K562 (cell line): Measurements from ENCODE around the gene WDR90. TPM values are rescaled to one million over a fixed set of nuclear protein-coding genes. Genes with fewer than 3 reads are reported as not detected.

Experiments
- ATAC-seq: fragments of 200-7000 bp; cut with Tn5 transposase; 3 replicates; pipeline ENCODE4 v1.9.1; 2020; ENCODE audit warnings: moderate library complexity
- BruUV-seq: library from RNA; stranded (reverse); fragments of 400-500 nt; replicated peaks from 2 replicates; lab custom pipeline; 2021; lab: Mats Ljungman, UMichigan
- CTCF ChIA-PET: fragments of 300-600 bp; formaldehyde crosslinking; extraction: SDS; loops from one replicate; lab custom pipeline; 2021; ENCODE audit warnings: low intra/inter-chr PET ratio; lab: Yijun Ruan, JAX
- POLR2A ChIA-PET: fragments of 300-600, 350-650 bp; sonication (Branson Sonifier 250); formaldehyde crosslinking; extraction: SDS; loops from one replicate; lab custom pipeline; 2021; ENCODE audit warnings: antibody characterized with exemption, inconsistent platforms; lab: Yijun Ruan, JAX
- DNase-seq, 4 experiments: peaks; one replicate each; pipeline versions ENCODE4 v3.0.0 to v3.0.0-alpha.2; 2011 to 2018; ENCODE audit warnings: low spot score in 3 of 4, mixed read lengths in 3 of 4; ENCODE audit errors: extremely low read depth in 1 of 4
- FAIRE-seq: peaks from 2 replicates; lab custom pipeline; 2011; peaks lifted over from hg19 to GRCh38; lab: Jason Lieb, UNC
- H2AFZ ChIP-seq: 2 replicates; pipeline ENCODE4 v1.6.0; 2011; ENCODE audit warnings: low read depth, low read length, control low read depth, inconsistent platforms
- H3K27ac ChIP-seq: fragments of 200-600 bp; 3 replicates; pipeline ENCODE4 v1.8.0; 2011; ENCODE audit warnings: low read depth, mild to moderate bottlenecking, control low read depth, inconsistent platforms, low read length, moderate library complexity, mixed read lengths; ENCODE audit errors: extremely low read depth
- H3K27me3 ChIP-seq, 2 experiments: fragments of 300-600 bp in 1 of 2; 2 replicates in 1 of 2; 3 replicates in 1 of 2; pipeline versions ENCODE4 v1.6.0 to v1.8.0; 2011; ENCODE audit warnings: inconsistent platforms in 2 of 2, low read length in 2 of 2, mild to moderate bottlenecking in 1 of 2, mixed read lengths in 1 of 2, moderate library complexity in 1 of 2; ENCODE audit not compliant: control insufficient read depth in 2 of 2, insufficient read depth in 2 of 2
- H3K36me3 ChIP-seq: fragments of 300-600 bp; 3 replicates; pipeline ENCODE4 v1.8.0; 2011; ENCODE audit warnings: mild to moderate bottlenecking, low read length, inconsistent platforms; ENCODE audit not compliant: control insufficient read depth, insufficient read depth
- H3K4me1 ChIP-seq, 2 experiments: fragments of 200-600 bp in 1 of 2; replicated peaks in 1 of 2; 2 replicates in 1 of 2; 3 replicates in 1 of 2; pipeline versions ENCODE4 v1.5.1 to v1.8.0; 2011; ENCODE audit warnings: inconsistent platforms in 2 of 2, low read length in 2 of 2, mild to moderate bottlenecking in 1 of 2, mixed read lengths in 1 of 2, moderate library complexity in 1 of 2; ENCODE audit not compliant: control insufficient read depth in 2 of 2, insufficient read depth in 2 of 2
- H3K4me2 ChIP-seq: 2 replicates; pipeline ENCODE4 v1.6.1; 2011; ENCODE audit warnings: low read length, control low read depth, inconsistent platforms, mixed read lengths; ENCODE audit not compliant: insufficient read depth
- H3K4me3 ChIP-seq: fragments of 200-600 bp; sonication (generic), shearing (Covaris generic); 2 replicates; pipeline ENCODE4 v1.5.1; 2016; ENCODE audit warnings: control low read depth, inconsistent platforms
- H3K79me2 ChIP-seq: fragments of 200-600 bp; 3 replicates; pipeline ENCODE4 v1.8.0; 2011; ENCODE audit warnings: low read length, inconsistent platforms; ENCODE audit not compliant: control insufficient read depth, insufficient read depth
- H3K9ac ChIP-seq, 2 experiments: 2 replicates each; pipeline versions ENCODE4 v1.6.0 to v1.6.1; 2011; ENCODE audit warnings: low read depth in 2 of 2, low read length in 2 of 2, control low read depth in 1 of 2, inconsistent platforms in 1 of 2, mild to moderate bottlenecking in 1 of 2, mixed read lengths in 1 of 2; ENCODE audit not compliant: insufficient read depth in 1 of 2
- H3K9me1 ChIP-seq: one replicate; pipeline ENCODE4 v1.6.0; 2011; ENCODE audit warnings: inconsistent platforms, mild to moderate bottlenecking, low read length, moderate library complexity; ENCODE audit not compliant: control insufficient read depth, insufficient read depth
- H3K9me3 ChIP-seq: replicated peaks from 2 replicates; pipeline ENCODE4 v1.5.1; 2011; ENCODE audit warnings: low read depth, low read length, inconsistent platforms; ENCODE audit not compliant: control insufficient read depth, insufficient read depth
- H4K20me1 ChIP-seq: replicated peaks from 2 replicates; pipeline ENCODE4 v1.6.1; 2011; ENCODE audit warnings: low read length, inconsistent platforms, mixed read lengths; ENCODE audit not compliant: control insufficient read depth, insufficient read depth
- GMEB1 ChIP-seq: fragments of 250-450 bp; sonication (Bioruptor Pico); IDR thresholded peaks from 2 replicates; pipeline ENCODE4 v1.4.0; 2020; ENCODE audit warnings: mild to moderate bottlenecking
- RNF219 ChIP-seq: fragments of 250-450 bp; sonication (Bioruptor Pico); IDR thresholded peaks from 2 replicates; pipeline ENCODE4 v1.5.0; 2022; ENCODE audit warnings: mild to moderate bottlenecking
- TBP ChIP-seq: optimal IDR thresholded peaks from 2 replicates; pipeline ENCODE3; 2011; ENCODE audit warnings: low read depth, low read length, improper control_type of control experiment
- ZBTB1 ChIP-seq: sonication (generic); formaldehyde crosslinking; IDR thresholded peaks from 2 replicates; pipeline ENCODE4 v1.8.1; 2023; ENCODE audit warnings: missing genetic modification reagents, low read depth, mild to moderate bottlenecking, borderline replicate concordance
- ZNF311 ChIP-seq: fragments of 250-450 bp; sonication (Bioruptor Pico); IDR thresholded peaks from 2 replicates; pipeline ENCODE4 v1.4.0; 2020; ENCODE audit warnings: mild to moderate bottlenecking, moderate library complexity
- WGBS: fragments of 100-300 bp; shearing (Covaris generic); methylation state at CpG from one replicate; pipeline ENCODE4 v1.1.6; 2016; ENCODE audit warnings: low coverage, mixed read lengths; ENCODE audit not compliant: insufficient coverage; ENCODE audit errors: missing lambda C conversion rate; 5-methylcytosine and 5-hydroxymethylcytosine counted together
- in situ Hi-C: fragments of 300-500 bp; cut with MboI; formaldehyde crosslinking; loops from 4 replicates; pipeline ENCODE4 v1.15.0; 2018; ENCODE audit warnings: inconsistent platforms, mixed read lengths
- intact Hi-C: fragments of 100-400 bp; cut with micrococcal nuclease; formaldehyde crosslinking; loops from 2 replicates; pipeline ENCODE4 v1.14.2; 2022
- polyA plus RNA-seq, 8 experiments: library from polyadenylated mRNA; depleted of rRNA in 4 of 8; stranded (reverse) in 5 of 8; unstranded in 3 of 8; fragments of >200 nt; fragmentation: Nextera tagmentation in 2 of 8; fragmentation: Illumina TruSeq in 1 of 8; extraction: Ambion mirVana in 2 of 8; extraction: Trizol in 1 of 8; gene quantifications; 2 replicates each; pipeline versions ENCODE4 v1.2.1 to v1.2.3, GENCODE V29; 2011 to 2014; ENCODE audit warnings: inconsistent platforms in 1 of 8, missing spikeins in 1 of 8
- total RNA-seq, 7 experiments: library from RNA; depleted of rRNA in 6 of 7; stranded (reverse); fragments of >200 nt in 6 of 7; fragmentation: Illumina TruSeq in 2 of 7; extraction: Trizol in 2 of 7; gene quantifications; 2 replicates each; pipeline versions ENCODE4 v1.2.1 to v1.2.3, GENCODE V29; 2011 to 2021; ENCODE audit warnings: low replicate concordance in 1 of 7
- TF ChIP-seq, protein P1 (sequence below): fragments of 200-800 bp; sonication (Bioruptor generic); IDR thresholded peaks from 2 replicates; pipeline ENCODE4 v1.6.1; 2016; ENCODE audit warnings: missing genetic modification characterization, missing compliant biosample characterization
- TF ChIP-seq, protein P2 (sequence below), 2 experiments: fragments of 150-350 bp in 1 of 2; IDR thresholded peaks; 2 replicates each; pipeline ENCODE4 v1.6.1; 2012 to 2016; ENCODE audit warnings: low read depth in 2 of 2, low read length in 2 of 2, mild to moderate bottlenecking in 1 of 2, moderate library complexity in 1 of 2

The WDR90 gene
- total and polyA plus RNA-seq, 9 of the 15 experiments (the other 6 are each of a cell fraction or from before 2014, with no cell fraction given) = 0.44 to 12.6 (median 3.3) TPM

- no peak for ATAC-seq
- WGBS = 83% methylated on average over 13 of the region's 13 CpGs
- no peak for TF ChIP-seq RNF219 (CRISPR knock-in tag)
- TF ChIP-seq, protein P1, sequence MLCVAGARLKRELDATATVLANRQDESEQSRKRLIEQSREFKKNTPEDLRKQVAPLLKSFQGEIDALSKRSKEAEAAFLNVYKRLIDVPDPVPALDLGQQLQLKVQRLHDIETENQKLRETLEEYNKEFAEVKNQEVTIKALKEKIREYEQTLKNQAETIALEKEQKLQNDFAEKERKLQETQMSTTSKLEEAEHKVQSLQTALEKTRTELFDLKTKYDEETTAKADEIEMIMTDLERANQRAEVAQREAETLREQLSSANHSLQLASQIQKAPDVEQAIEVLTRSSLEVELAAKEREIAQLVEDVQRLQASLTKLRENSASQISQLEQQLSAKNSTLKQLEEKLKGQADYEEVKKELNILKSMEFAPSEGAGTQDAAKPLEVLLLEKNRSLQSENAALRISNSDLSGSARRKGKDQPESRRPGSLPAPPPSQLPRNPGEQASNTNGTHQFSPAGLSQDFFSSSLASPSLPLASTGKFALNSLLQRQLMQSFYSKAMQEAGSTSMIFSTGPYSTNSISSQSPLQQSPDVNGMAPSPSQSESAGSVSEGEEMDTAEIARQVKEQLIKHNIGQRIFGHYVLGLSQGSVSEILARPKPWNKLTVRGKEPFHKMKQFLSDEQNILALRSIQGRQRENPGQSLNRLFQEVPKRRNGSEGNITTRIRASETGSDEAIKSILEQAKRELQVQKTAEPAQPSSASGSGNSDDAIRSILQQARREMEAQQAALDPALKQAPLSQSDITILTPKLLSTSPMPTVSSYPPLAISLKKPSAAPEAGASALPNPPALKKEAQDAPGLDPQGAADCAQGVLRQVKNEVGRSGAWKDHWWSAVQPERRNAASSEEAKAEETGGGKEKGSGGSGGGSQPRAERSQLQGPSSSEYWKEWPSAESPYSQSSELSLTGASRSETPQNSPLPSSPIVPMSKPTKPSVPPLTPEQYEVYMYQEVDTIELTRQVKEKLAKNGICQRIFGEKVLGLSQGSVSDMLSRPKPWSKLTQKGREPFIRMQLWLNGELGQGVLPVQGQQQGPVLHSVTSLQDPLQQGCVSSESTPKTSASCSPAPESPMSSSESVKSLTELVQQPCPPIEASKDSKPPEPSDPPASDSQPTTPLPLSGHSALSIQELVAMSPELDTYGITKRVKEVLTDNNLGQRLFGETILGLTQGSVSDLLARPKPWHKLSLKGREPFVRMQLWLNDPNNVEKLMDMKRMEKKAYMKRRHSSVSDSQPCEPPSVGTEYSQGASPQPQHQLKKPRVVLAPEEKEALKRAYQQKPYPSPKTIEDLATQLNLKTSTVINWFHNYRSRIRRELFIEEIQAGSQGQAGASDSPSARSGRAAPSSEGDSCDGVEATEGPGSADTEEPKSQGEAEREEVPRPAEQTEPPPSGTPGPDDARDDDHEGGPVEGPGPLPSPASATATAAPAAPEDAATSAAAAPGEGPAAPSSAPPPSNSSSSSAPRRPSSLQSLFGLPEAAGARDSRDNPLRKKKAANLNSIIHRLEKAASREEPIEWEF = no peak
- no peak for TF ChIP-seq GMEB1 (CRISPR knock-in tag)
- TF ChIP-seq ZBTB1 (CRISPR knock-in tag) = no peak
- TF ChIP-seq ZNF311 (CRISPR knock-in tag) = no peak
- TF ChIP-seq TBP = no peak
- TF ChIP-seq, protein P2, sequence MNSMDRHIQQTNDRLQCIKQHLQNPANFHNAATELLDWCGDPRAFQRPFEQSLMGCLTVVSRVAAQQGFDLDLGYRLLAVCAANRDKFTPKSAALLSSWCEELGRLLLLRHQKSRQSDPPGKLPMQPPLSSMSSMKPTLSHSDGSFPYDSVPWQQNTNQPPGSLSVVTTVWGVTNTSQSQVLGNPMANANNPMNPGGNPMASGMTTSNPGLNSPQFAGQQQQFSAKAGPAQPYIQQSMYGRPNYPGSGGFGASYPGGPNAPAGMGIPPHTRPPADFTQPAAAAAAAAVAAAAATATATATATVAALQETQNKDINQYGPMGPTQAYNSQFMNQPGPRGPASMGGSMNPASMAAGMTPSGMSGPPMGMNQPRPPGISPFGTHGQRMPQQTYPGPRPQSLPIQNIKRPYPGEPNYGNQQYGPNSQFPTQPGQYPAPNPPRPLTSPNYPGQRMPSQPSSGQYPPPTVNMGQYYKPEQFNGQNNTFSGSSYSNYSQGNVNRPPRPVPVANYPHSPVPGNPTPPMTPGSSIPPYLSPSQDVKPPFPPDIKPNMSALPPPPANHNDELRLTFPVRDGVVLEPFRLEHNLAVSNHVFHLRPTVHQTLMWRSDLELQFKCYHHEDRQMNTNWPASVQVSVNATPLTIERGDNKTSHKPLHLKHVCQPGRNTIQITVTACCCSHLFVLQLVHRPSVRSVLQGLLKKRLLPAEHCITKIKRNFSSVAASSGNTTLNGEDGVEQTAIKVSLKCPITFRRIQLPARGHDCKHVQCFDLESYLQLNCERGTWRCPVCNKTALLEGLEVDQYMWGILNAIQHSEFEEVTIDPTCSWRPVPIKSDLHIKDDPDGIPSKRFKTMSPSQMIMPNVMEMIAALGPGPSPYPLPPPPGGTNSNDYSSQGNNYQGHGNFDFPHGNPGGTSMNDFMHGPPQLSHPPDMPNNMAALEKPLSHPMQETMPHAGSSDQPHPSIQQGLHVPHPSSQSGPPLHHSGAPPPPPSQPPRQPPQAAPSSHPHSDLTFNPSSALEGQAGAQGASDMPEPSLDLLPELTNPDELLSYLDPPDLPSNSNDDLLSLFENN (IDR thresholded peaks at IDR 0.05; ENCODE audit: low read depth in 2 of 2, low read length in 2 of 2) = no peak
Observed at GRCh38 chr16:615122-615521, 34.0 kb upstream of the WDR90 start.

More at GRCh38 chr16:615122-615521, 34.0 kb upstream of the WDR90 start:
- ChIA-PET POLR2A (no interaction called here), CTCF (no interaction called here)
- in situ Hi-C loops = no loop called here
- Histone ChIP-seq H3K36me3 (peaks cover 6% of the 10 kb centered on the region; the same call in 1 of the 3 replicates), H3K4me2 (no peak overlapping the region), H3K9ac (no peak overlapping the region), H3K27ac (no peak overlapping the region; the same call in 2 of the 3 replicates), H3K4me3 (no peak overlapping the region), H4K20me1 (no peaks in the 10 kb centered on the region), H3K9me3 (0 out of 2 replicates have a peak, but pooled peaks cover 4% of the 10 kb centered on the region), H3K9me1 (no peaks in the 10 kb centered on the region), H3K4me1 (peaks cover 0 to 29% of the 10 kb centered on the region in 2 experiments; a peak in 2 of 5 replicates), H2AFZ (no peak overlapping the region), H3K79me2 (peaks cover 3% of the 10 kb centered on the region; the same call in 2 of the 3 replicates), H3K27me3 (no peaks in the 10 kb centered on the region)
- intact Hi-C loops = no loop called here
- BruUV-seq = no TSS peak
- no peak for DNase-seq
- FAIRE-seq = no peak
